ENCODE results near the gene COL9A1.

- TF ChIP-seq CTCF (IDR thresholded peaks at IDR 0.05; ENCODE audit: poor library complexity): no peak
- TF ChIP-seq EZH2 (IDR thresholded peaks at IDR 0.05; ENCODE audit: borderline replicate concordance): no peak
Measured at GRCh38 chr6:70194421-70194820, 108.5 kb downstream of the COL9A1 start.

All from hepatocyte (in vitro differentiated cells).